ENCODE results near the gene CNTNAP3. TPM values are rescaled to one million over a fixed set of nuclear protein-coding genes. Genes with fewer than 3 reads are reported as not detected.
"Not testable (repeated sequence)": the region's sequence is repeated elsewhere in the genome, so short reads cannot be mapped to it uniquely, and the experiment has no call there.

The CNTNAP3 gene
- 27.2 and 30.4 TPM in 2 replicates for total RNA-seq
- long read RNA-seq, partial matches to known transcripts = 11 of 37 reads
- long read RNA-seq, other reads (novel, unspliced or antisense) = 23 of 37 reads

DNA sequence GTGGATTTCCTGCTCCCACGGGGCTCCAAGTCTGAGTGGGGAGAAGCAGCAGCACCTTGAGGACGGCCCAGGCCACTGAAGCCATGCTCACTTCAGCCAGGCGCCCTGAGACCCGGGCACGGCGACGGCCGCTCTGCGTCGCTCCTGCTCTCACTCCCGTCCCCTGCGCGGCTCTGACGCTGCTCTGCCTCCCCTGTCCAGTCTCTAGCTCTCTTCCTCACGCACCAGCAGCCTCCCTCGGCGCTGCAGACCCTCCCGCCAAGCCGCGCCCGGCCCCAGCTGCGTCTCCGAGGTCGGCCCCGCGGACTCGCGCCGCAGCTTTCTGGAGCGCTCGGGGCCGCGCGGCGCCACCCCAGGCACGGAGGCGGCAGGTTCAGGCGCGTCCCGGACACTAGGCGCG is at the start of gene CNTNAP3:
CNTNAP3 (minus strand) TSS at position 188 of the 400 bp plus-strand sequence; CDS start at position 85, 103 bp downstream.
- H3K9me3 Mint-ChIP-seq (ENCODE audit: unreplicated experiment); H3K36me3 Mint-ChIP-seq (ENCODE audit: unreplicated experiment); H3K27me3 Mint-ChIP-seq (ENCODE audit: unreplicated experiment); H3K4me1 Mint-ChIP-seq (ENCODE audit: unreplicated experiment): not testable (repeated sequence)
- H3K27ac Mint-ChIP-seq (ENCODE audit: unreplicated experiment) = peak within 1 kb of the TSS; percentile 62
- DNase-seq (ENCODE audit: extremely low spot score, unreplicated experiment) = peak; percentile 53
- H3K4me3 Mint-ChIP-seq (ENCODE audit: unreplicated experiment) = peak within 1 kb of the TSS; percentile 75

DNA sequence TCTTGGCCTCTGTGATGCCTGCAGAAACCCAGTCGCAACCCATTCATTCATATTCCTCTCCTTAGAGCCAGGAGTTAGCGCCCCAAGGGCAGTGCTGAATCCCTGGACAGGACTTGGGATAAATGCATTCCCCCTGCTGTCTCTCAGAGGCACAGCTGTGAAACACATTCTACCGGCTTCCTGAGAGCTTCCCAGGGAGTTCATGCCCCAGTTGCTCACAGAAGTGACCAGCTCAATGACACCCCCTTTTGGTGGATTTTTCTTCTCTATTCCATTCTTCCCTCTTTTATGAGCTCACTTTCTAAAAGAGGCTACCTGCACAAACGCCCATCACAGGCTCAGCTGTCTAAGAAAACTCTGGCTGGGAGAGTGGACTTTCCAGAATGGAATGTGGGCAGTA is 8.0 kb downstream of the CNTNAP3 start:
- H3K27me3 Mint-ChIP-seq (ENCODE audit: unreplicated experiment); H3K4me1 Mint-ChIP-seq (ENCODE audit: unreplicated experiment); DNase-seq (ENCODE audit: extremely low spot score, unreplicated experiment); H3K4me3 Mint-ChIP-seq (ENCODE audit: unreplicated experiment); H3K27ac Mint-ChIP-seq (ENCODE audit: unreplicated experiment); H3K9me3 Mint-ChIP-seq (ENCODE audit: unreplicated experiment); H3K36me3 Mint-ChIP-seq (ENCODE audit: unreplicated experiment): not testable (repeated sequence)

DNA sequence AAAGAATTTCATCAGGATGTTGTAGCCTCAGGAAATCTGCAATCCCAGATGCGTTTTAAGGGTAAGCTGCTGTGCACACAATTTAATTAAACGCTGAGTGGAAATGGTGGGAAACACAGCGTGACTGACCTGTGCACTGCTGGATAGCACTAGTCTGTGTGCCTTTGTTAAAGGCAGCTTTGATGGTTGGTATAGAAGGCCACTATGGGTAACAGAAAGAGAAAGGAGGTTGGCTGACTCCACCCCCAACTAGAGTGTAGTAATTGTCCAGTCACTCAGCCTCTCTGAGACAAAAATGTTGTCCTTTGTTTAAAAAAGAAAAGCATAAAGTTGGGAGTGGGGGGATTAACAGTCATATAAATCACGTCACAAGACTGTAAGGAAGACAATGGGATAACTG is 45.5 kb downstream of the CNTNAP3 start:
- H3K36me3 Mint-ChIP-seq (ENCODE audit: unreplicated experiment); H3K4me3 Mint-ChIP-seq (ENCODE audit: unreplicated experiment); DNase-seq (ENCODE audit: extremely low spot score, unreplicated experiment); H3K4me1 Mint-ChIP-seq (ENCODE audit: unreplicated experiment); H3K9me3 Mint-ChIP-seq (ENCODE audit: unreplicated experiment); H3K27ac Mint-ChIP-seq (ENCODE audit: unreplicated experiment); H3K27me3 Mint-ChIP-seq (ENCODE audit: unreplicated experiment): not testable (repeated sequence)

DNA sequence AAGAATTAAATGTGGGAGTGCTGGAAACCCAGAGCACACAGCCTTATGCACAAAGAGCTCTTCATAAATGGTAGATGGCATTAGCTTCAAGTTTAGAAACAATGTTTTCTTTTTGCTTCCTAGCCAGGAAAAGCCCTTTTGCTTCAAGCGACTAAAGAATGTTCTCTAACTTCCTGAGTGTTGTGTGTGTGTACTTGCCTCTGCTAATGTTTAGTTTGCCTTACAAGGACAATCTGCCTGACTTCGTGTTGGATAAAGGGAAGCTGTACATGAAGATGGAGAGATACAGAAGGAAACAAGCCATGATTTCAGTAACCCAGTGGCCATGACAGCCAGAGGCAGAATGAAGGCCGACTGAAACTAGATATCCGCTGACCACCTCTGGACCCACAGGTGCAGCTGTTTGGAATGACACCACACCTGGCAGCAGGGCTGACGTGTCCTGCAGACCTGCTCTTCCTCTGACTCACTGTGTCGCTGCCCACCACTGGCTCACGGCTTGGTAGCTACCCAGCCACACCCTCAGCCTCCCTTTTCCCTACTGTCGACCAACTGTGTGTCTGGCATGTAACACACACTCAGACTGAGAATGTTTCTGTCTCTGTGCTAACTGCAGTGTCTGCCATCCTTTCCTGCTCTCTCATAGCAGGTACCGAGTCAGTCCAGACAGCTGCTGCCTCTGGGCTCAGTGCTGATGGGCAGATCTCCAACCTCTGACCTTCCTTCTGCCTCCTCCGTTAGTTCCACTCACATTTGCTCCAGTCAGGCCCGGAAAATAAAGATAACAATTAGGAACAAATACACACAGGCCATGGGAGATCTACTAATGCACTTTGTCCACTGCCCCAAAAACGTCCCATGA is 55.6 kb downstream of the CNTNAP3 start:
- H3K27ac Mint-ChIP-seq (ENCODE audit: unreplicated experiment); H3K4me1 Mint-ChIP-seq (ENCODE audit: unreplicated experiment); H3K9me3 Mint-ChIP-seq (ENCODE audit: unreplicated experiment); H3K4me3 Mint-ChIP-seq (ENCODE audit: unreplicated experiment); H3K27me3 Mint-ChIP-seq (ENCODE audit: unreplicated experiment); H3K36me3 Mint-ChIP-seq (ENCODE audit: unreplicated experiment); DNase-seq (ENCODE audit: extremely low spot score, unreplicated experiment): not testable (repeated sequence)

DNA sequence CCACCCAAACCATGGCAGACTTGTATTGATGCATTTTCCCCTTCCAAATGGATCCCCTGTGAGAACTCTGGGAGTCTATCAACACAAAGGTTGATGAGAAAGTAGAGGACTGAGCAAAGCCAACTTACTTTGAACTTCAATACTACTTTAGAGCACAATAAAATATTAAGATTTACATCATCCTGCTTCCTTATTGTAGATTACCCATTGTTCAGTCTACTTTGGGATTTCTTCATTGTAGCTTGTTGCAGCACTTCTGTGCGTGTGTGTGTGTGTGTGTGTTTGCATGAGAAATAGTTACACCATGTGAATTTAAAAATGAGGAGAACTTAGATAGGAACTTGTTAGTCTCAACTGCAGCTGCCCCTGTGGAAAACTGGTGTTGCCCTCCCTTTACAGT is 72.0 kb downstream of the CNTNAP3 start:
- H3K27ac Mint-ChIP-seq (ENCODE audit: unreplicated experiment); DNase-seq (ENCODE audit: extremely low spot score, unreplicated experiment); H3K9me3 Mint-ChIP-seq (ENCODE audit: unreplicated experiment); H3K4me3 Mint-ChIP-seq (ENCODE audit: unreplicated experiment); H3K36me3 Mint-ChIP-seq (ENCODE audit: unreplicated experiment); H3K27me3 Mint-ChIP-seq (ENCODE audit: unreplicated experiment); H3K4me1 Mint-ChIP-seq (ENCODE audit: unreplicated experiment): not testable (repeated sequence)

DNA sequence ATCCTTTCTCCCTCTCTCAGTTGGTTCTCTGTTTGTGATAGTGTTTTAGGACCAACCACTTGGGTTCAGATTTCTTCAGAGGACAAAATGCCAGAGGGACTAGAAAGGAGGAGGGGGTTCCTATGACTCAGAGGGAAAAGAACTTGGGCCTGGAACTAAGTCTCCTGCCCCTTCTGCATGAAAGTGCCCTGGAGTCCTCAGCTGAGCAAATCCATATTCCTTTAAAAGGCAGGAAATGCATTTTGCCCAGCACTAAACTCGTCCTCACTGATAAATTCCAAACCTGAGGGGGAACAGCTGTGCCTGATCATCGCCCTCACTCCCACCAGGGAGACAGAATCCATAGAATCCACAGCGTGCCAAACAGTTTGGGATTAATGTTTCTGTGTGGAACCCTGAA is 78.2 kb downstream of the CNTNAP3 start:
- not testable (repeated sequence) for H3K27me3 Mint-ChIP-seq (ENCODE audit: unreplicated experiment); DNase-seq (ENCODE audit: extremely low spot score, unreplicated experiment); H3K27ac Mint-ChIP-seq (ENCODE audit: unreplicated experiment); H3K4me1 Mint-ChIP-seq (ENCODE audit: unreplicated experiment); H3K4me3 Mint-ChIP-seq (ENCODE audit: unreplicated experiment); H3K9me3 Mint-ChIP-seq (ENCODE audit: unreplicated experiment); H3K36me3 Mint-ChIP-seq (ENCODE audit: unreplicated experiment)

DNA sequence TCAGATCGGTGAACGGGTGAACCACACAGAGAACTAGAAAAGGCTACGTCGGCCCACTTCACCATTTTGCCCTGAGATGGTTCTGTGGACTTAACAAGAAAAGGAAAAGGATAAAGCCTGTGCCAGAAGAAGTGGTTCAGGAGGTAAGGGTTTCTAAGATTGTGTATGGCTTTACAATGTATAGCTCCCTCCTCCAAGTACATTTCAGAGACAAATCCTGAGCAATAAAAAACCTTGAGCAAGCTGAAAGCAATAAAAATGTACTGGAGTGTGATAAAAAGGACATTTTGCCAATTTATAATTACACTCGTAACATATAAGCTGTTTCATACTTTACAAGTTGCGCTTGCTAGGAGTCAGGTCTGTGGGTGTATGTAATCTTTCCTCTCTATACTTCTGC is 81.3 kb downstream of the CNTNAP3 start:
- not testable (repeated sequence) for H3K9me3 Mint-ChIP-seq (ENCODE audit: unreplicated experiment); H3K27me3 Mint-ChIP-seq (ENCODE audit: unreplicated experiment); DNase-seq (ENCODE audit: extremely low spot score, unreplicated experiment); H3K27ac Mint-ChIP-seq (ENCODE audit: unreplicated experiment); H3K4me3 Mint-ChIP-seq (ENCODE audit: unreplicated experiment); H3K4me1 Mint-ChIP-seq (ENCODE audit: unreplicated experiment); H3K36me3 Mint-ChIP-seq (ENCODE audit: unreplicated experiment)

DNA sequence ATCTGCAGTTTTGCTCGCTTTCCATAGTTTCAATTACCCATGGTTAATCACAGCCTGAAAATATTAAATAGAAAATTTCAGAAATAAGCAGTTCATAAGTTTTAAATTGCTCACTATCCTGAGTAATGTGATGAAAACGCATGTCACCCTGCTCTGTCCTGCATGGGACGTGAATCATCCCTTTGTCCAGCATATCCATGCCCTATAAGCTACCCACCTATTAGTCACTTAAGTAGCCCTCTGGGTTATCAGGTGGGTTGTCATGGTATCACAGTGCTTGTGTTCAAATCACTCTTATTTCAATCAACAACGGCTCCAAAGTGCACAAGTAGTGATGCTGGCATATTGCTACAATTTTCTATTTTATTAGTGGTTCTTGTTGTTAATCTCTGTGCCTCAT is 82.1 kb downstream of the CNTNAP3 start:
- H3K27me3 Mint-ChIP-seq (ENCODE audit: unreplicated experiment); H3K9me3 Mint-ChIP-seq (ENCODE audit: unreplicated experiment); H3K4me1 Mint-ChIP-seq (ENCODE audit: unreplicated experiment); H3K27ac Mint-ChIP-seq (ENCODE audit: unreplicated experiment); H3K4me3 Mint-ChIP-seq (ENCODE audit: unreplicated experiment); DNase-seq (ENCODE audit: extremely low spot score, unreplicated experiment); H3K36me3 Mint-ChIP-seq (ENCODE audit: unreplicated experiment): not testable (repeated sequence)

DNA sequence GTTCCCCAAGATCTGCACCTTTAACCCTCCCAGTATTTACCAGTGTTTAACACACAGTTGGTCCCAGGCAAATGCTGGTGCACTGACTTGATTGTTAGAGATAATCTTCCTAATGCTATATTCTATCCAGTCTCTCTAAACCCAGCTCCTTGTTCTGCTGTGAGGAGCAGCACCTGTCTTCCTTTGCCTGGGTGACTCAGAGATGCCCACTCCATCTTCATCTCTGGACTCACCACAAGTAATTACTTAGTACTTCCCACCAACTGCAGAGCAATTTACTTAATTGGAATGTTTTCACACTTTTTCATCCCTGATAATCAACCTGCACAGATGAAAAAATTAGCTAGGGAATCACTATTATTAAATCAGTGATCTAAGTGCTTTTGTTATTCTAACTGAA is 87.6 kb downstream of the CNTNAP3 start:
- not testable (repeated sequence) for H3K9me3 Mint-ChIP-seq (ENCODE audit: unreplicated experiment); H3K4me3 Mint-ChIP-seq (ENCODE audit: unreplicated experiment); H3K27me3 Mint-ChIP-seq (ENCODE audit: unreplicated experiment); H3K4me1 Mint-ChIP-seq (ENCODE audit: unreplicated experiment); DNase-seq (ENCODE audit: extremely low spot score, unreplicated experiment); H3K27ac Mint-ChIP-seq (ENCODE audit: unreplicated experiment); H3K36me3 Mint-ChIP-seq (ENCODE audit: unreplicated experiment)

DNA sequence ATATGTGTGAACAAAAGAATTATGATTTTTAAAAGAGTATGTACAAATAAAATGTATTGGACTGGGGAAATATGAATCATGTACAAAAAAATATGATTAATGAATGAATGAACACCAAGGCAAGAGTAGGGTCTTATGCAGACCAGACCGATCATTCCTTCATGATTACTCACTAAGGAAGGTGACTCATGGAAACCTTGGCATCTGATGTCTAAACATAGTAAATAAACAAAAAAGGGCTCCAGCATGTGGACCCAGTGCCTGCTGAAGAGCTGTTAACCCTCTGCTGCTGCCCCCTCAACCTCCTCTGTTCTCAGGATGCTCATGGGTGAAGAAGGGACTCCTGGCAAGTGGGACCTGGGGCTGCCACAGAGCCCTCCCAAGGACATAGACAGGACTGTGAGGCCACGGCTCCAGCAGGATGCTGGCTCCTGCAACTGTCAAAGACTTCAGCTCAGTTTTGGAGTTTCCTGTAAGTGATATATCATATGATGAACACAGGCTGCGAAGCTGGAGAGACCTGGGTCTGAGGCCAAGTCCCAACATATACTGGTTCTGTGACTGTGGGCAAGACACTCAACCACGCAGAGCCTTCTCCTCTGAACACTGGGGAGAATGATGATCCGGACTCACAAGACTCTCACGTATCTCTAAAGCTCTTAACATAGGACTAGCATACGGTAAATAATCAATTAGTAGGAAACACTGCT is 89.8 kb downstream of the CNTNAP3 start:
- not testable (repeated sequence) for H3K9me3 Mint-ChIP-seq (ENCODE audit: unreplicated experiment); H3K27ac Mint-ChIP-seq (ENCODE audit: unreplicated experiment); H3K4me1 Mint-ChIP-seq (ENCODE audit: unreplicated experiment); H3K36me3 Mint-ChIP-seq (ENCODE audit: unreplicated experiment); DNase-seq (ENCODE audit: extremely low spot score, unreplicated experiment); H3K27me3 Mint-ChIP-seq (ENCODE audit: unreplicated experiment); H3K4me3 Mint-ChIP-seq (ENCODE audit: unreplicated experiment)

DNA sequence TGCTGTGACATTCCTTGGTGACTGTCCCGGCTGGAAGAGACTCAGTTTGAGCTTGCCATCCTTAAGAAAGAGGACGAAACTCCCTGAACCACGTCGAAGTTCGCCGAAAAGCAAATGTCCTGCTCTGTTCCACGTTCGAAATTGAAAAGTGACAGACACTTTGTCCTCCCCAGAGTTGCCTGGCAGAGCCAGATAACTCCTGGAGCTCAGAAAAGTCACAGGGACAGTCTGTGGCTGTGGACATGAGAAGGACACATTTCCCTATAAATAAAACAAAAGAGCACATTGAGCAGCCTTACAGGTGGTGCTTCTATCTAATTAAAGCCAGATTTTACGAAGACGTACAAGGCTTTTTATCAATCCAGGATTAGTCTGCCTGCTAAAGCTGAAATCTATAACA is 116.6 kb downstream of the CNTNAP3 start:
- H3K4me1 Mint-ChIP-seq (ENCODE audit: unreplicated experiment); DNase-seq (ENCODE audit: extremely low spot score, unreplicated experiment); H3K36me3 Mint-ChIP-seq (ENCODE audit: unreplicated experiment); H3K4me3 Mint-ChIP-seq (ENCODE audit: unreplicated experiment); H3K27me3 Mint-ChIP-seq (ENCODE audit: unreplicated experiment); H3K9me3 Mint-ChIP-seq (ENCODE audit: unreplicated experiment); H3K27ac Mint-ChIP-seq (ENCODE audit: unreplicated experiment): not testable (repeated sequence)

DNA sequence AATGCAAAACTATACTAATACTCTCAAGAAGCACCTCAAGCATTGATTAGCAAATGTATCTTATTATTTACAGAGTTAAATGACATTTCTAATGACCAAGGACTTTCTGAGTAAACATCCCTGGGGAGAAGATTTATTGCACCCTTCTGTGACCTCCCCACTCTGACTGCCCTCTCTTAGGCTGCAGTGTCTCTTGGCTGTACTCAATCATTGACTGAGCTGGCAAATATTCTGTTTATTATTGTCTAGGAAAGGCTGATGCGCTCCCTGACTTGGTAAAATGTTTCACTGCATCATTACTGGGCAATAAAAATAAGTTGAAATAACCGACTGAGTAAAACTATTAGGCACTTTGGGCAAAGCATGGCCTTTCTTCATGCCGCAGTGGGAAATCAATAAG is 130.3 kb downstream of the CNTNAP3 start:
- not testable (repeated sequence) for H3K4me1 Mint-ChIP-seq (ENCODE audit: unreplicated experiment); DNase-seq (ENCODE audit: extremely low spot score, unreplicated experiment); H3K36me3 Mint-ChIP-seq (ENCODE audit: unreplicated experiment); H3K27ac Mint-ChIP-seq (ENCODE audit: unreplicated experiment); H3K9me3 Mint-ChIP-seq (ENCODE audit: unreplicated experiment); H3K4me3 Mint-ChIP-seq (ENCODE audit: unreplicated experiment); H3K27me3 Mint-ChIP-seq (ENCODE audit: unreplicated experiment)
